GM23338 (cell line): Measurements from ENCODE around the gene EIF2AK3. TPM values are rescaled to one million over a fixed set of nuclear protein-coding genes. Genes with fewer than 3 reads are reported as not detected.

ENCODE experiments used
- ATAC-seq: fragments of 200-7000 bp; cut with Tn5 transposase; 3 replicates; pipeline ENCODE4 v1.9.1; 2020
- DNase-seq: peaks from one replicate; pipeline ENCODE4 v3.0.0-alpha.2; 2015; ENCODE audit warnings: low spot score
- H2AFZ ChIP-seq: fragments of 200-600 bp; sonication (generic); 2 replicates; pipeline ENCODE4 v1.8.0; 2016; ENCODE audit warnings: antibody characterized with exemption, mild to moderate bottlenecking, moderate library complexity
- H3F3A ChIP-seq: fragments of 200-600 bp; sonication (generic); replicated peaks from 2 replicates; pipeline ENCODE4 v1.8.0; 2017; ENCODE audit warnings: antibody characterized with exemption, mixed run types, low read depth
- H3K27ac ChIP-seq: fragments of 200-600 bp; sonication (generic); 2 replicates; pipeline ENCODE4 v1.6.1; 2016; ENCODE audit warnings: low read depth
- H3K27me3 ChIP-seq: fragments of 200-600 bp; sonication (generic); 2 replicates; pipeline ENCODE4 v1.8.0; 2016; ENCODE audit warnings: mild to moderate bottlenecking, mixed run types, moderate library complexity; ENCODE audit not compliant: insufficient read depth
- H3K36me3 ChIP-seq: fragments of 200-600 bp; sonication (generic); 2 replicates; pipeline ENCODE4 v1.8.0; 2016; ENCODE audit warnings: mild to moderate bottlenecking; ENCODE audit not compliant: insufficient read depth
- H3K4me1 ChIP-seq: fragments of 200-600 bp; sonication (generic); 2 replicates; pipeline ENCODE4 v1.8.0; 2016; ENCODE audit warnings: mild to moderate bottlenecking, moderate library complexity; ENCODE audit not compliant: insufficient read depth
- H3K4me2 ChIP-seq: fragments of 200-600 bp; sonication (generic); 2 replicates; pipeline ENCODE4 v1.7.1; 2017; ENCODE audit warnings: mixed run types
- H3K4me3 ChIP-seq: fragments of 200-600 bp; sonication (generic); 2 replicates; pipeline ENCODE4 v1.6.1; 2016; ENCODE audit warnings: mixed run types
- H3K79me2 ChIP-seq: fragments of 200-600 bp; sonication (generic); replicated peaks from 2 replicates; pipeline ENCODE4 v1.8.0; 2017; ENCODE audit warnings: mild to moderate bottlenecking; ENCODE audit not compliant: insufficient read depth
- H3K9me2 ChIP-seq: fragments of 200-600 bp; sonication (generic); 2 replicates; pipeline ENCODE4 v1.8.0; 2017; ENCODE audit not compliant: insufficient read depth
- H4K20me1 ChIP-seq: fragments of 200-600 bp; sonication (generic); replicated peaks from 2 replicates; pipeline ENCODE4 v1.8.0; 2017; ENCODE audit warnings: mild to moderate bottlenecking; ENCODE audit not compliant: insufficient read depth
- H3K27ac Mint-ChIP-seq: 2 replicates; pipeline ENCODE4 v1.8.0; 2020; ENCODE audit warnings: inconsistent platforms, mild to moderate bottlenecking, moderate library complexity, mixed read lengths
- H3K27me3 Mint-ChIP-seq: 3 replicates; pipeline ENCODE4 v1.8.0; 2022; ENCODE audit warnings: low read depth, mild to moderate bottlenecking, moderate library complexity, mixed read lengths, inconsistent platforms; ENCODE audit not compliant: insufficient read depth, poor library complexity
- H3K36me3 Mint-ChIP-seq: 3 replicates; pipeline ENCODE4 v1.8.0; 2021; ENCODE audit warnings: low read depth, mild to moderate bottlenecking, inconsistent platforms, moderate library complexity, mixed read lengths
- H3K4me1 Mint-ChIP-seq: 3 replicates; pipeline ENCODE4 v1.8.0; 2020; ENCODE audit warnings: mild to moderate bottlenecking, inconsistent platforms, mixed read lengths
- H3K4me3 Mint-ChIP-seq: 3 replicates; pipeline ENCODE4 v1.8.0; 2021; ENCODE audit warnings: moderate library complexity, mild to moderate bottlenecking, inconsistent platforms, mixed read lengths
- H3K9me3 Mint-ChIP-seq: 3 replicates; pipeline ENCODE4 v1.8.0; 2020; ENCODE audit warnings: moderate library complexity, mild to moderate bottlenecking, inconsistent platforms, mixed read lengths
- ETS1 ChIP-seq: IDR thresholded peaks from 2 replicates; pipeline ENCODE4 v1.6.1; 2016; ENCODE audit warnings: antibody characterized with exemption
- EZH2 ChIP-seq: fragments of 200-600 bp; sonication (generic); IDR thresholded peaks from one replicate; pipeline ENCODE4 v1.8.0; 2017; ENCODE audit warnings: antibody characterized with exemption, mild to moderate bottlenecking, low read depth; ENCODE audit not compliant: unreplicated experiment
- EZH2phosphoT487 ChIP-seq: fragments of 200-600 bp; sonication (generic); IDR thresholded peaks from one replicate; pipeline ENCODE4 v1.8.1; 2018; ENCODE audit warnings: antibody characterized with exemption; ENCODE audit not compliant: unreplicated experiment
- JUNB ChIP-seq: IDR thresholded peaks from one replicate; pipeline ENCODE4 v1.6.1; 2016; ENCODE audit warnings: antibody characterized with exemption; ENCODE audit not compliant: unreplicated experiment
- NANOG ChIP-seq: IDR thresholded peaks from 2 replicates; pipeline ENCODE4 v1.6.1; 2016; ENCODE audit warnings: antibody characterized with exemption, borderline replicate concordance
- POLR2AphosphoS5 ChIP-seq: IDR thresholded peaks from 2 replicates; pipeline ENCODE4 v1.6.1; 2016; ENCODE audit warnings: antibody characterized with exemption, low read depth
- STAT1 ChIP-seq: IDR thresholded peaks from one replicate; pipeline ENCODE4 v1.6.1; 2016; ENCODE audit warnings: antibody characterized with exemption; ENCODE audit not compliant: unreplicated experiment
- ZNF114 ChIP-seq: fragments of 250-450 bp; sonication (Bioruptor Pico); IDR thresholded peaks from 2 replicates; pipeline ENCODE4 v1.5.0; 2020; ENCODE audit warnings: mild to moderate bottlenecking, moderate library complexity
- ZNF331 ChIP-seq: fragments of 250-450 bp; sonication (Bioruptor Pico); IDR thresholded peaks from 2 replicates; pipeline ENCODE4 v1.5.0; 2020; ENCODE audit warnings: low read depth, mild to moderate bottlenecking, moderate library complexity
- ZNF462 ChIP-seq: fragments of 250-450 bp; sonication (Bioruptor Pico); IDR thresholded peaks from 2 replicates; pipeline ENCODE4 v1.5.0; 2020; ENCODE audit warnings: mild to moderate bottlenecking, moderate library complexity
- polyA plus RNA-seq: library from polyadenylated mRNA; unstranded; fragments of >200 nt; fragmentation: Nextera tagmentation; extraction: Ambion mirVana; gene quantifications from 2 replicates; pipeline ENCODE4 v1.2.1, GENCODE V29; 2016
- total RNA-seq: library from RNA; depleted of rRNA; stranded (reverse); fragments of >200 nt; shearing (Covaris generic); gene quantifications from 2 replicates; pipeline ENCODE4 v1.2.3, GENCODE V29; 2014
- TF ChIP-seq, protein P1 (sequence below), 2 experiments: fragments of 200-600 bp in 1 of 2; sonication (generic) in 1 of 2; conservative IDR thresholded peaks; 2 replicates each; pipeline versions ENCODE4 v1.5.1 to v1.6.1; 2016 to 2017; ENCODE audit warnings: antibody characterized with exemption in 2 of 2, low read depth in 2 of 2, mild to moderate bottlenecking in 2 of 2, moderate library complexity in 1 of 2
- TF ChIP-seq, protein P2 (sequence below): IDR thresholded peaks from one replicate; pipeline ENCODE4 v1.6.1; 2018; ENCODE audit warnings: antibody characterized with exemption; ENCODE audit not compliant: unreplicated experiment

Gene EIF2AK3
- total and polyA plus RNA-seq, 2 experiments from 2014 or later: 5.9 to 24.2 TPM

- no peak for DNase-seq
- Histone ChIP-seq H3K27ac (no peak overlapping the region), H3K4me1 (no peaks in the 10 kb centered on the region), H3K79me2 (no peaks in the 10 kb centered on the region), H4K20me1 (0 out of 2 replicates have a peak, but pooled peaks cover 3% of the 10 kb centered on the region), H3F3A (no peaks in the 10 kb centered on the region), H3K9me2 (no peaks in the 10 kb centered on the region), H3K4me2 (no peak overlapping the region), H3K4me3 (no peak overlapping the region), H3K27me3 (no peaks in the 10 kb centered on the region), H2AFZ (no peak overlapping the region), H3K36me3 (peaks cover 19% of the 10 kb centered on the region)
- Mint-ChIP-seq H3K9me3 (no peaks in the 10 kb centered on the region), H3K27me3 (no peaks in the 10 kb centered on the region), H3K4me3 (no peak overlapping the region), H3K4me1 (no peaks in the 10 kb centered on the region), H3K36me3 (peaks cover 27% of the 10 kb centered on the region; the same call in 2 of the 3 replicates), H3K27ac (no peak overlapping the region)
- TF ChIP-seq NANOG: no peak
- TF ChIP-seq ZNF462 (CRISPR knock-in tag): no peak
- no peak for TF ChIP-seq ZNF331 (CRISPR knock-in tag)
- TF ChIP-seq POLR2AphosphoS5: no peak
- TF ChIP-seq, protein P1, sequence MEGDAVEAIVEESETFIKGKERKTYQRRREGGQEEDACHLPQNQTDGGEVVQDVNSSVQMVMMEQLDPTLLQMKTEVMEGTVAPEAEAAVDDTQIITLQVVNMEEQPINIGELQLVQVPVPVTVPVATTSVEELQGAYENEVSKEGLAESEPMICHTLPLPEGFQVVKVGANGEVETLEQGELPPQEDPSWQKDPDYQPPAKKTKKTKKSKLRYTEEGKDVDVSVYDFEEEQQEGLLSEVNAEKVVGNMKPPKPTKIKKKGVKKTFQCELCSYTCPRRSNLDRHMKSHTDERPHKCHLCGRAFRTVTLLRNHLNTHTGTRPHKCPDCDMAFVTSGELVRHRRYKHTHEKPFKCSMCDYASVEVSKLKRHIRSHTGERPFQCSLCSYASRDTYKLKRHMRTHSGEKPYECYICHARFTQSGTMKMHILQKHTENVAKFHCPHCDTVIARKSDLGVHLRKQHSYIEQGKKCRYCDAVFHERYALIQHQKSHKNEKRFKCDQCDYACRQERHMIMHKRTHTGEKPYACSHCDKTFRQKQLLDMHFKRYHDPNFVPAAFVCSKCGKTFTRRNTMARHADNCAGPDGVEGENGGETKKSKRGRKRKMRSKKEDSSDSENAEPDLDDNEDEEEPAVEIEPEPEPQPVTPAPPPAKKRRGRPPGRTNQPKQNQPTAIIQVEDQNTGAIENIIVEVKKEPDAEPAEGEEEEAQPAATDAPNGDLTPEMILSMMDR (conservative IDR thresholded peaks at IDR 0.05; ENCODE audit: low read depth in 2 of 2): no peak
- TF ChIP-seq, protein P2, sequence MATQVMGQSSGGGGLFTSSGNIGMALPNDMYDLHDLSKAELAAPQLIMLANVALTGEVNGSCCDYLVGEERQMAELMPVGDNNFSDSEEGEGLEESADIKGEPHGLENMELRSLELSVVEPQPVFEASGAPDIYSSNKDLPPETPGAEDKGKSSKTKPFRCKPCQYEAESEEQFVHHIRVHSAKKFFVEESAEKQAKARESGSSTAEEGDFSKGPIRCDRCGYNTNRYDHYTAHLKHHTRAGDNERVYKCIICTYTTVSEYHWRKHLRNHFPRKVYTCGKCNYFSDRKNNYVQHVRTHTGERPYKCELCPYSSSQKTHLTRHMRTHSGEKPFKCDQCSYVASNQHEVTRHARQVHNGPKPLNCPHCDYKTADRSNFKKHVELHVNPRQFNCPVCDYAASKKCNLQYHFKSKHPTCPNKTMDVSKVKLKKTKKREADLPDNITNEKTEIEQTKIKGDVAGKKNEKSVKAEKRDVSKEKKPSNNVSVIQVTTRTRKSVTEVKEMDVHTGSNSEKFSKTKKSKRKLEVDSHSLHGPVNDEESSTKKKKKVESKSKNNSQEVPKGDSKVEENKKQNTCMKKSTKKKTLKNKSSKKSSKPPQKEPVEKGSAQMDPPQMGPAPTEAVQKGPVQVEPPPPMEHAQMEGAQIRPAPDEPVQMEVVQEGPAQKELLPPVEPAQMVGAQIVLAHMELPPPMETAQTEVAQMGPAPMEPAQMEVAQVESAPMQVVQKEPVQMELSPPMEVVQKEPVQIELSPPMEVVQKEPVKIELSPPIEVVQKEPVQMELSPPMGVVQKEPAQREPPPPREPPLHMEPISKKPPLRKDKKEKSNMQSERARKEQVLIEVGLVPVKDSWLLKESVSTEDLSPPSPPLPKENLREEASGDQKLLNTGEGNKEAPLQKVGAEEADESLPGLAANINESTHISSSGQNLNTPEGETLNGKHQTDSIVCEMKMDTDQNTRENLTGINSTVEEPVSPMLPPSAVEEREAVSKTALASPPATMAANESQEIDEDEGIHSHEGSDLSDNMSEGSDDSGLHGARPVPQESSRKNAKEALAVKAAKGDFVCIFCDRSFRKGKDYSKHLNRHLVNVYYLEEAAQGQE: no peak
- no peak for TF ChIP-seq JUNB
- no peak for TF ChIP-seq ZNF114 (CRISPR knock-in tag)
- no peak for TF ChIP-seq ETS1
- no peak for TF ChIP-seq EZH2phosphoT487
- TF ChIP-seq STAT1: no peak
- TF ChIP-seq EZH2: no peak
- ATAC-seq: no peak
Observed at GRCh38 chr2:88585969-88586368, 41.3 kb downstream of the EIF2AK3 start.
